ENCODE data around the gene MOCS1.

Gene MOCS1

DNA sequence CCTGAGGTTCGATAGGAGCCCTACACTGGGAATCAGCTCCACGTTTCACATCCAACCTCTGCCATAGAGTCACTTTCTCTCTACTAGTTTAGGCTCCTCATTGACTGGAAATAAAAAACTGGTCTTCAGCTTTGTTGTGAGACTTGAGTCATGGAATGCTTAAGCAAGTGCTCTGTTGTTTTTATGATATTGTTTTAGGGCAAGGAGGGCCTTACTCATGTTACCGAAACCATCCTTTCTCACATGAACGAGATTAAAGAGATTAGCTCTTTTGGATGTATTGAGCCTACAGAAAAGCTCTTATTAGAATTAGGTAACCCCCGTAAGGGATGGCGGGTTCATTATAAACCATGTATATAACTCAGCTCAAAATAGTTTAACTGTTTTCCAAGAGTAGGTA, 6.9 kb upstream of the MOCS1 start:
- Histone ChIP-seq H3K27ac (no peak overlapping the region), H3K27me3 (no peaks in the 10 kb centered on the region), H3K4me3 (no peak overlapping the region), H3K9me3 (no peaks in the 10 kb centered on the region), H3K4me1 (peaks cover 0 to under 1% (median 0%) of the 10 kb centered on the region in 4 donors), H3K36me3 (no peaks in the 10 kb centered on the region)
- no peak for DNase-seq
- intact Hi-C loops (cut with DNase I; ENCODE audit: low total_unique reads) = no loop called here
- TF ChIP-seq, protein P1, sequence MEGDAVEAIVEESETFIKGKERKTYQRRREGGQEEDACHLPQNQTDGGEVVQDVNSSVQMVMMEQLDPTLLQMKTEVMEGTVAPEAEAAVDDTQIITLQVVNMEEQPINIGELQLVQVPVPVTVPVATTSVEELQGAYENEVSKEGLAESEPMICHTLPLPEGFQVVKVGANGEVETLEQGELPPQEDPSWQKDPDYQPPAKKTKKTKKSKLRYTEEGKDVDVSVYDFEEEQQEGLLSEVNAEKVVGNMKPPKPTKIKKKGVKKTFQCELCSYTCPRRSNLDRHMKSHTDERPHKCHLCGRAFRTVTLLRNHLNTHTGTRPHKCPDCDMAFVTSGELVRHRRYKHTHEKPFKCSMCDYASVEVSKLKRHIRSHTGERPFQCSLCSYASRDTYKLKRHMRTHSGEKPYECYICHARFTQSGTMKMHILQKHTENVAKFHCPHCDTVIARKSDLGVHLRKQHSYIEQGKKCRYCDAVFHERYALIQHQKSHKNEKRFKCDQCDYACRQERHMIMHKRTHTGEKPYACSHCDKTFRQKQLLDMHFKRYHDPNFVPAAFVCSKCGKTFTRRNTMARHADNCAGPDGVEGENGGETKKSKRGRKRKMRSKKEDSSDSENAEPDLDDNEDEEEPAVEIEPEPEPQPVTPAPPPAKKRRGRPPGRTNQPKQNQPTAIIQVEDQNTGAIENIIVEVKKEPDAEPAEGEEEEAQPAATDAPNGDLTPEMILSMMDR (IDR thresholded peaks at IDR 0.05) = no peak

DNA sequence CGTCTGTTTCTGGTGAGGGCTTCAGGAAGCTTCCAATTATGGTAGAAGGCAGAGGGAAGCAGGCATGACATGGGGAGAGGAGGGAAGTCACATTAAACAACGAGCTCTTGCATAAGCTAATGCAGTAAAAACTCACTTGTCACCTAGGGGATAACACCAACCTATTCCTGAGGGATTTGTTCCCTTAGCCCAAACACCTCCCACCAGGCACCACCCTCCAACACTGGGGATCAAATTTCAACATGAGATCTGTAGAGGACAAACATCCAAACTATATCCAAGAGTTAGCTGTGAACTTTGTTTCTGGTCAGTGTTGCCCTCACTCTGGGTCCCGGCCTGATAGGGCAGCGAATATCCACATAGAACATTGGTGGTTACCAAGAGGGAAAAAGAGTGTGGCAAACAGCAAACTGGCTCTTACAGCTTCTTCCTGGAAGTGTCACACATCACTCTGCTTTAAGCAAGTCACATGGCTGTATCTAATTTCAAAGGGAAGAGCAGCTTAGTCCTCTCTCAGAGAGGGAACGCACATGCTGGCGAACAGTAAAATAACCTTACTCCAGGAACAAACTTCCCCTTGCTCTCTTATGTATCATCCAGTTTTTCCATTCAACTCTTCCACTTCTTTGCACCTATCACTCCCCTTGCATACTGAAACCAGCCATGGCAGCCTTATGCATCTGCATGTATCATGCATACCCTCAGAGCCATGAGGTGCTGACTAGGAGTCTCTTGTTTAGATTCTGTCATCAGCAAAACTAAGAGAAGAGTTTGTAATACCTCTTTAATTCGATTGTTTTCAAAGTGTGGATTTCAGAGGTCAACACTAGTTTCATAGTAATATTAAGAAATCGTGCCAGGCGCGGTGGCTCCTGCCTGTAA, 4.8 kb upstream of the MOCS1 start:
- Histone ChIP-seq H3K4me1 (peaks cover 0 to 17% (median 10%) of the 10 kb centered on the region in 4 donors), H3K36me3 (no peaks in the 10 kb centered on the region), H3K9me3 (no peaks in the 10 kb centered on the region), H3K27me3 (no peaks in the 10 kb centered on the region), H3K27ac (no peak overlapping the region), H3K4me3 (no peak overlapping the region)
- DNase-seq = no peak
- intact Hi-C loops (cut with DNase I; ENCODE audit: low total_unique reads) = no loop called here
- TF ChIP-seq, protein P1 (IDR thresholded peaks at IDR 0.05) = no peak

DNA sequence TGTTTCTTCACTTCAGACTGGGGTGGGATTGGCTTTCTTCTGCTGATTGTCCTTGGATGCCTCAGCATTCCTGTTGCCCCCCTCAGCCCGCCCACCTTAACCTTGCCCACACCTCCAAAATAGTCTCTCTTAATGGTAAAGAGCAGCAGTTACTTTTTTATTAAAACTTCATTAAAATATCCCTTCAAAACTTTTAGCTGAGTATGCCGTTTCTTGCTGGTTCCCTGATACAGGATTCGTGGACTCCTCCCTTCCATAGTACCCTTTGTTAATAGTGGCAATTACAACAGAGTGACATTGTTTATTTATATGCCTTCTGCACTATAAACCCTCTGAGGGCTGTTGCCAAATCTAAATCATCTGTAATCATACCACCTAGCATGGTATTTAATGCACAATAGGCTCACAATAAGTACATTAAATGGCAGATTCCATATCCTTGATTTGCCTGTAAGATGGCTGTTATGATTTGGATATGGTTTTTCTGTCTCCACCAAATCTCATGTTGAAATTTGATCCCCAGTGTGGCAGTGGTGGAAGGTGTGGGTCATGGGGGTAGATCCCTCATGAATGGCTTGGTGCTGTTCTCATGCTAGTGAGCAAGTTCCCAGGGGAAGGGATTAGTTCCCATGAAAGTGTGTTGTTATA, 3.5 kb upstream of the MOCS1 start:
- Histone ChIP-seq H3K4me3 (no peak overlapping the region), H3K9me3 (no peaks in the 10 kb centered on the region), H3K36me3 (no peaks in the 10 kb centered on the region), H3K27me3 (no peaks in the 10 kb centered on the region), H3K4me1 (peaks cover 0 to 25% (median 14%) of the 10 kb centered on the region in 4 donors), H3K27ac (no peak overlapping the region)
- intact Hi-C loops (cut with DNase I; ENCODE audit: low total_unique reads) = no loop called here
- TF ChIP-seq, protein P1 (IDR thresholded peaks at IDR 0.05) = no peak
- DNase-seq = no peak

DNA sequence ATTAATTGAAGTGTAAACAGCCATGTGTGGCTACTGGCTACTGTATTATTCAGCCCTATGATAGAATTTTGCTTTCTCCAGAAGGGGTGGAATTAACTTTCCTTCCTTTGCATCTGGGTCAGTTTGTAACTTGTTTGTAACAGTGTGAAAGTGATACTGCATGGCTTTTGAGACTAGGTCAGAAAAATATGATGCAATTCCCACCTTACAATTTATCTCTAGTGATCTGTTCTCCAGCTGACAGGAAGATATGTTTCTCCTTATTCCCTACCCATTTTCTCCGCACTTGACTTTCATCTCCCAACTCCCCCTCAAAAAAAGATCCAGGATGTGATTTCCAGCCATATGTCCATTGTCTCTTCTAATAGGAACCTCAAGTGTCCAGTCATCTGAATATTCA, 2.6 kb upstream of the MOCS1 start:
- Histone ChIP-seq H3K4me3 (no peak overlapping the region), H3K27ac (no peak overlapping the region), H3K27me3 (no peaks in the 10 kb centered on the region), H3K36me3 (no peaks in the 10 kb centered on the region), H3K4me1 (peaks cover 0 to 34% (median 24%) of the 10 kb centered on the region in 4 donors), H3K9me3 (no peaks in the 10 kb centered on the region)
- no peak for DNase-seq
- TF ChIP-seq, protein P1 (IDR thresholded peaks at IDR 0.05) = no peak
- intact Hi-C loops (cut with DNase I; ENCODE audit: low total_unique reads) = no loop called here

DNA sequence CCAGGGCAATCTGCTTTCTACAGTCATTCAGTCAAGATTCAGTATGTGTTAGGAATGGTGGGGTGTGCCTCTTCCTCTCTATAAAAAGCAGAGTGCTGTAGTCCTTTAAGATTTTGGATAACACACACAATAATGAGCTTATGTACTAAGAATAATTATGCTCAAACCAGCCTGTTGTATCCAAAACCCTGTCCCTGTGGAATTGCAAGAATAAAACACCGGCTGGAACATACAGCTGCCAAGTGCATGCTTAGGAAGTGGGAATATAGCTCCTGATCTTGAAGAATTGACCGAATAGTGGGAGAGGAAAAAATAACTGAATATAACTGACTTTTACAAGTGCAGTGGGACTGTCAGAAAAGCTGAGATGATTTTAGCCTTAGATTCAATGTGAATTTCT, 979 bp upstream of the MOCS1 start:
- no peaks in the 10 kb centered on the region for H3K27me3 ChIP-seq
- peak overlapping the region; percentile 93 to 97 for H3K27ac ChIP-seq
- no peak for DNase-seq
- no peaks in the 10 kb centered on the region for H3K9me3 ChIP-seq
- H3K36me3 ChIP-seq = no peaks in the 10 kb centered on the region
- peaks cover 0 to 50% (median 40%) of the 10 kb centered on the region in 4 donors for H3K4me1 ChIP-seq
- TF ChIP-seq, protein P1 (IDR thresholded peaks at IDR 0.05) = no peak
- peak overlapping the region in 1 of 2 donors; percentile 95 for H3K4me3 ChIP-seq
- intact Hi-C loops (cut with DNase I; ENCODE audit: low total_unique reads) = no loop called here

Measured in tibial artery (tissue), 4 donors.